Mesenchymal stem cell (in vitro differentiated cells and primary cell): ENCODE results near the gene SF3B2.
"Not testable (repeated sequence)": the region's sequence is repeated elsewhere in the genome, so short reads cannot be mapped to it uniquely, and the experiment has no call there.

Experiments used
- DNase-seq: peaks from one replicate; pipeline ENCODE4 v3.0.0-alpha.2; 2013
- H2AFZ ChIP-seq: one replicate; pipeline ENCODE4 v1.6.1; 2013; ENCODE audit warnings: low read depth, mild to moderate bottlenecking, control low read depth, inconsistent platforms, low read length, moderate library complexity
- H2AK5ac ChIP-seq: 2 replicates; pipeline ENCODE4 v1.6.1; 2013; ENCODE audit warnings: low read length, moderate library complexity, mild to moderate bottlenecking, inconsistent platforms; ENCODE audit not compliant: severe bottlenecking
- H2BK120ac ChIP-seq: one replicate; pipeline ENCODE4 v1.6.1; 2013; ENCODE audit warnings: low read depth, mild to moderate bottlenecking, inconsistent platforms, low read length, moderate library complexity
- H2BK12ac ChIP-seq, 2 experiments: one replicate each; pipeline ENCODE4 v1.6.1; 2013; ENCODE audit warnings: inconsistent platforms in 2 of 2, low read length in 2 of 2, mild to moderate bottlenecking in 2 of 2, moderate library complexity in 2 of 2, control low read depth in 1 of 2
- H2BK15ac ChIP-seq: one replicate; pipeline ENCODE4 v1.6.1; 2013; ENCODE audit warnings: mild to moderate bottlenecking, low read depth, inconsistent platforms; ENCODE audit not compliant: poor library complexity, severe bottlenecking
- H2BK5ac ChIP-seq: 2 replicates; pipeline ENCODE4 v1.6.1; 2013; ENCODE audit warnings: low read depth, mild to moderate bottlenecking, low read length, control low read depth, inconsistent platforms; ENCODE audit not compliant: poor library complexity, severe bottlenecking
- H3K14ac ChIP-seq, 2 experiments: one replicate each; pipeline ENCODE4 v1.6.1; 2013; ENCODE audit warnings: inconsistent platforms in 2 of 2, low read length in 2 of 2, control low read depth in 1 of 2, mild to moderate bottlenecking in 1 of 2, moderate library complexity in 1 of 2
- H3K18ac ChIP-seq, 2 experiments: one replicate each; pipeline ENCODE4 v1.6.1; 2013; ENCODE audit warnings: inconsistent platforms in 2 of 2, low read length in 2 of 2, control low read depth in 1 of 2, low read depth in 1 of 2, mild to moderate bottlenecking in 1 of 2
- H3K23ac ChIP-seq, 2 experiments: one replicate each; pipeline ENCODE4 v1.6.1; 2013; ENCODE audit warnings: inconsistent platforms in 2 of 2, low read length in 2 of 2, mild to moderate bottlenecking in 2 of 2, moderate library complexity in 2 of 2, control low read depth in 1 of 2
- H3K27ac ChIP-seq: 2 replicates; pipeline ENCODE4 v1.5.1; 2013; ENCODE audit warnings: mild to moderate bottlenecking, moderate library complexity, low read length, control low read depth, inconsistent platforms; ENCODE audit not compliant: poor library complexity, severe bottlenecking
- H3K27me3 ChIP-seq, 2 experiments: 2 replicates each; pipeline versions ENCODE4 v1.6.1 to v1.7.0; 2013; ENCODE audit warnings: low read length in 2 of 2, mild to moderate bottlenecking in 2 of 2, moderate library complexity in 2 of 2, control low read depth in 1 of 2, inconsistent platforms in 1 of 2; ENCODE audit not compliant: control insufficient read depth in 1 of 2, insufficient read depth in 1 of 2
- H3K36me3 ChIP-seq, 2 experiments: 2 replicates each; pipeline versions ENCODE4 v1.6.1 to v1.7.0; 2013; ENCODE audit warnings: low read length in 2 of 2, control low read depth in 1 of 2, inconsistent platforms in 1 of 2, low read depth in 1 of 2, mild to moderate bottlenecking in 1 of 2; ENCODE audit not compliant: insufficient read depth in 2 of 2, control insufficient read depth in 1 of 2
- H3K4ac ChIP-seq, 2 experiments: one replicate each; pipeline ENCODE4 v1.6.1; 2013; ENCODE audit warnings: inconsistent platforms in 2 of 2, low read length in 2 of 2, mild to moderate bottlenecking in 2 of 2, moderate library complexity in 2 of 2, control low read depth in 1 of 2, low read depth in 1 of 2
- H3K4me1 ChIP-seq: 2 replicates; pipeline ENCODE4 v1.6.1; 2013; ENCODE audit warnings: low read depth, low read length, control low read depth; ENCODE audit not compliant: control insufficient read depth, insufficient read depth
- H3K4me2 ChIP-seq: 2 replicates; pipeline ENCODE4 v1.6.1; 2013; ENCODE audit warnings: low read length, mild to moderate bottlenecking, inconsistent platforms; ENCODE audit not compliant: poor library complexity, severe bottlenecking
- H3K4me3 ChIP-seq, 2 experiments: 2 replicates each; pipeline versions ENCODE4 v1.5.1 to v1.7.0; 2013; ENCODE audit warnings: low read length in 2 of 2, mild to moderate bottlenecking in 2 of 2, control low read depth in 1 of 2, low read depth in 1 of 2; ENCODE audit not compliant: insufficient read depth in 1 of 2
- H3K79me1 ChIP-seq: replicated peaks from 2 replicates; pipeline ENCODE4 v1.6.1; 2013; ENCODE audit warnings: mild to moderate bottlenecking, control low read depth, low read length, inconsistent platforms; ENCODE audit not compliant: poor library complexity, severe bottlenecking
- H3K9ac ChIP-seq: 2 replicates; pipeline ENCODE4 v1.7.0; 2013; ENCODE audit warnings: mild to moderate bottlenecking, low read length, moderate library complexity
- H3K9me3 ChIP-seq: 2 replicates; pipeline ENCODE4 v1.7.0; 2013; ENCODE audit warnings: mild to moderate bottlenecking, low read length; ENCODE audit not compliant: control insufficient read depth
- H4K8ac ChIP-seq: one replicate; pipeline ENCODE4 v1.6.1; 2013; ENCODE audit warnings: inconsistent platforms, mild to moderate bottlenecking, low read length, moderate library complexity
- H4K91ac ChIP-seq: one replicate; pipeline ENCODE4 v1.6.1; 2013; ENCODE audit warnings: mild to moderate bottlenecking, low read length, inconsistent platforms
- WGBS: methylation state at CpG from one replicate; pipeline ENCODE4 v1.1.7; 2013; ENCODE audit warnings: mixed read lengths; 5-methylcytosine and 5-hydroxymethylcytosine counted together

The SF3B2 gene

GRCh38 chr11:66023186-66023440 lies 29.1 kb upstream of the SF3B2 start:
- WGBS: 76% methylated on average over 5 of the region's 5 CpGs
- not testable (repeated sequence) for H2AFZ ChIP-seq, H2AK5ac ChIP-seq, H3K4me3 ChIP-seq, H3K27ac ChIP-seq, H3K9ac ChIP-seq, H3K36me3 ChIP-seq, H2BK15ac ChIP-seq, H3K18ac ChIP-seq, H4K91ac ChIP-seq, DNase-seq, H3K4me2 ChIP-seq, H4K8ac ChIP-seq, H3K23ac ChIP-seq, H2BK5ac ChIP-seq, H3K4ac ChIP-seq, H3K9me3 ChIP-seq, H2BK120ac ChIP-seq, H2BK12ac ChIP-seq, H3K14ac ChIP-seq, H3K79me1 ChIP-seq
- peaks cover 16% of the 10 kb centered on the region for H3K4me1 ChIP-seq
- peaks cover 0 to 20% of the 10 kb centered on the region in 2 experiments for H3K27me3 ChIP-seq

GRCh38 chr11:66026017-66026529 lies 26.1 kb upstream of the SF3B2 start, which contains the start of gene CATSPER1:
TSS of gene CATSPER1 (minus strand) at chr11:66026479. CDS start at chr11:66026379, 100 bp downstream.
- Histone ChIP-seq H3K4me2 (no peak within 1 kb of the TSS), H3K27ac (no peak within 1 kb of the TSS), H2BK120ac (no peak within 1 kb of the TSS), H4K8ac (no peak within 1 kb of the TSS), H2BK12ac (no peak within 1 kb of the TSS), H3K23ac (no peak within 1 kb of the TSS), H2AFZ (no peak within 1 kb of the TSS), H3K36me3 (no peaks in the 10 kb centered on the region), H3K4me1 (peaks cover 10% of the 10 kb centered on the region), H4K91ac (peak within 1 kb of the TSS; percentile 20), H2AK5ac (no peak within 1 kb of the TSS), H2BK5ac (no peak within 1 kb of the TSS), H3K14ac (no peak within 1 kb of the TSS), H3K4ac (no peak within 1 kb of the TSS), H2BK15ac (no peak within 1 kb of the TSS), H3K4me3 (no peak within 1 kb of the TSS), H3K9me3 (no peaks in the 10 kb centered on the region), H3K27me3 (peaks cover 0 to 23% of the 10 kb centered on the region in 2 experiments), H3K18ac (no peak within 1 kb of the TSS), H3K79me1 (no peaks in the 10 kb centered on the region), H3K9ac (no peak within 1 kb of the TSS)
- no peak for DNase-seq
- WGBS: 92% methylated on average over 18 of the region's 18 CpGs

GRCh38 chr11:66032957-66033735 lies 19.0 kb upstream of the SF3B2 start:
- Histone ChIP-seq H3K14ac (no peak overlapping the region), H3K4me3 (no peak overlapping the region), H3K79me1 (no peaks in the 10 kb centered on the region), H2AFZ (no peak overlapping the region), H2AK5ac (no peak overlapping the region), H2BK5ac (no peak overlapping the region), H4K8ac (no peak overlapping the region), H4K91ac (no peak overlapping the region), H3K9ac (no peak overlapping the region), H2BK12ac (no peak overlapping the region), H3K18ac (no peak overlapping the region), H3K4me1 (no peaks in the 10 kb centered on the region), H3K27me3 (peaks cover 0 to 21% of the 10 kb centered on the region in 2 experiments), H3K36me3 (no peaks in the 10 kb centered on the region), H3K9me3 (peaks cover 2% of the 10 kb centered on the region), H3K27ac (no peak overlapping the region), H3K4me2 (no peak overlapping the region), H2BK15ac (no peak overlapping the region), H3K4ac (no peak overlapping the region), H3K23ac (no peak overlapping the region), H2BK120ac (no peak overlapping the region)
- no peak for DNase-seq
- WGBS: 94% methylated on average over 7 of the region's 8 CpGs

- H3K14ac ChIP-seq: no peak overlapping the region
- H3K36me3 ChIP-seq: no peaks in the 10 kb centered on the region
- peaks cover 7 to 32% of the 10 kb centered on the region in 2 experiments for H3K27me3 ChIP-seq
- H2AFZ ChIP-seq: no peak overlapping the region
- no peak overlapping the region for H3K4me3 ChIP-seq
- H2BK15ac ChIP-seq: no peak overlapping the region
- no peak overlapping the region for H3K4me2 ChIP-seq
- H3K4me1 ChIP-seq: no peaks in the 10 kb centered on the region
- H3K4ac ChIP-seq: no peak overlapping the region
- no peak overlapping the region for H4K91ac ChIP-seq
- H2BK12ac ChIP-seq: no peak overlapping the region
- H3K79me1 ChIP-seq: no peaks in the 10 kb centered on the region
- H2AK5ac ChIP-seq: no peak overlapping the region
- no peak overlapping the region for H2BK120ac ChIP-seq
- H3K27ac ChIP-seq: no peak overlapping the region
- H3K9ac ChIP-seq: no peak overlapping the region
- H3K9me3 ChIP-seq: peaks cover 2% of the 10 kb centered on the region
- 81% methylated on average over 9 of the region's 9 CpGs for WGBS
- no peak for DNase-seq
- H3K18ac ChIP-seq: no peak overlapping the region
- H2BK5ac ChIP-seq: no peak overlapping the region
- H3K23ac ChIP-seq: no peak overlapping the region
- no peak overlapping the region for H4K8ac ChIP-seq
Measured at GRCh38 chr11:66035653-66036333, 16.4 kb upstream of the SF3B2 start.
